Muscle of arm (tissue), 14 donors: ENCODE results near the gene MBD3L5. TPM values are rescaled to one million over a fixed set of nuclear protein-coding genes. Genes with fewer than 3 reads are reported as not detected.
"Not testable (repeated sequence)": the region's sequence is repeated elsewhere in the genome, so short reads cannot be mapped to it uniquely, and the experiment has no call there.

Source experiments
- DNase-seq: peaks from one replicate; pipeline ENCODE4 v3.0.0-alpha.2; 2013
- long read RNA-seq, 11 donors: transcript quantifications; one replicate each; lab custom pipeline, GENCODE V29; 2026
- polyA plus RNA-seq, 12 donors: library from polyadenylated mRNA; unstranded; fragments of 120-200 nt; gene quantifications; one replicate each; pipeline ENCODE4 v1.2.1, GENCODE V29; 2013; ENCODE audit not compliant: insufficient read length in 12 of 12

MBD3L5 gene
- polyA plus RNA-seq = not detected
- long read RNA-seq, donor 1 = 0 reads
- long read RNA-seq, donor 2 = 0 reads
- long read RNA-seq, donor 3 = 0 reads
- long read RNA-seq, donor 4 = 0 reads
- long read RNA-seq, donor 5 = 0 reads
- long read RNA-seq, donor 6 = 0 reads
- long read RNA-seq, donor 7 = 0 reads
- long read RNA-seq, donor 8 = 0 reads
- long read RNA-seq, donor 9 = 0 reads
- long read RNA-seq, donor 10 = 0 reads
- long read RNA-seq, donor 11 = 0 reads

GRCh38 chr19:7030278-7030677 lies at the start of gene MBD3L5:
MBD3L5 (plus strand) TSS chr19:7030578; CDS start chr19:7030612, 34 bp downstream.
- DNase-seq = not testable (repeated sequence)

GRCh38 chr19:6983448-6983847 lies 46.9 kb upstream of the MBD3L5 start:
- DNase-seq = no peak

- DNase-seq = no peak
Measured at GRCh38 chr19:6987850-6988249, 42.5 kb upstream of the MBD3L5 start.

DNA sequence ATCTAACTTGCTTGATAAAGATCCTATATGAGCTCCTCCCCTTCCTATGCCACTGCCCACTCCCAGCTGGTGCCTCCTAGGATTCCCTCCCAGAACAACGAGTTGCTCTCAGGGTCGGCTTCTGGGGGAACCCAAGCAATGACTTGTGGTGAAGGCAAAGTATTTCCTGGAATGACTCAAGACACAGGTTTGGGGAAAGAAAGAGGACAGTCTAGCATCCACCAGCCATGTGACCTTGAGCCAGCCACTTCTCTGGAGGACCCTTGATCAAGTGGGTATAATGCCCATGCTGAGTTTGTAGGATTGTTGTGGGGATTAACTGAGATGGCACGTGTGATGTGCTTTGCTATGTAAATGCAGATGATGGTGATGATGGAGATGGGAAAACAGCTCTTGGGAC lies 42.1 kb upstream of the MBD3L5 start:
- DNase-seq = no peak

GRCh38 chr19:6995054-6995453 lies 35.3 kb upstream of the MBD3L5 start:
- no peak for DNase-seq

DNA sequence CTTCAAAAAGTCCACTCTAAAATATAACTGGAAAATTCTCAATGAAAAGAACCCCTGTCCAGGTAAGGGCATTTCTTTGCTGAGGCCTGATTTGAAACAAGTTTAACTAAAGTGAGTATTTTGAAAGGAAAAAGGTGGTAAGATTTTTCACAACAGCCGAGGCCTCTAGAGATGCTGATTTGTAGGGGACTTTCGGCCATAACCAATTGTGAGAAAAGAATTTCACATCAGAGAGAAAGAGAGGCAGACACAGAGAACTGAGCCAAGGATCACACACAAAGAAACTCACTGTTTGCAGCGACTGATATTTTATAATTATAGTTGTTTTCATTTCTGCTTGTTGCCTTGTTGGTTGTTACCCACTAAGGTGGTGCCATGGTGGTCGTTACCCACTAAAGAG lies 33.6 kb upstream of the MBD3L5 start:
- no peak for DNase-seq

- no peak for DNase-seq
Measured at GRCh38 chr19:6997679-6998445, 32.5 kb upstream of the MBD3L5 start.

- no peak for DNase-seq
Measured at GRCh38 chr19:6999933-7000332, 30.4 kb upstream of the MBD3L5 start.

DNA sequence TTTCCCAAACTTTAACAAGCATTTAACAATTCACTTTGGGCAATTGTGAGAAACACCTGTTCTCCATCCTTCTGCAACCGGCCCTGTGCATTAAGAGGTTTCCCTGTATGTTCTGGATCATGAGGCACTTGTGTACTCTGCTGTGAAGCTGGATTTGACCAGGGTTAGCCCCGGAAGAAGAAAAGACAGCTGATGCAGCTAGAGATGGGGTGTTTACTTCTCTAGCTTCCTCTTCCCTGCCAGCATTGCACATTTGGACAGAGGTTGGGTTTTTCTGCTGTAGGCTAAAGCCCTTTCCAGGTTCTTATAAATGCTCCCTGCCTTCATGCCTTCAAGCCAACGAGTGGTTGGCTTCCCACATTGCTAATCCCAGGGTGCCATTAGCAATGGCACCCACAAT lies 30.0 kb upstream of the MBD3L5 start:
- DNase-seq = no peak

GRCh38 chr19:7000816-7001215 lies 29.6 kb upstream of the MBD3L5 start:
- DNase-seq = no peak

DNA sequence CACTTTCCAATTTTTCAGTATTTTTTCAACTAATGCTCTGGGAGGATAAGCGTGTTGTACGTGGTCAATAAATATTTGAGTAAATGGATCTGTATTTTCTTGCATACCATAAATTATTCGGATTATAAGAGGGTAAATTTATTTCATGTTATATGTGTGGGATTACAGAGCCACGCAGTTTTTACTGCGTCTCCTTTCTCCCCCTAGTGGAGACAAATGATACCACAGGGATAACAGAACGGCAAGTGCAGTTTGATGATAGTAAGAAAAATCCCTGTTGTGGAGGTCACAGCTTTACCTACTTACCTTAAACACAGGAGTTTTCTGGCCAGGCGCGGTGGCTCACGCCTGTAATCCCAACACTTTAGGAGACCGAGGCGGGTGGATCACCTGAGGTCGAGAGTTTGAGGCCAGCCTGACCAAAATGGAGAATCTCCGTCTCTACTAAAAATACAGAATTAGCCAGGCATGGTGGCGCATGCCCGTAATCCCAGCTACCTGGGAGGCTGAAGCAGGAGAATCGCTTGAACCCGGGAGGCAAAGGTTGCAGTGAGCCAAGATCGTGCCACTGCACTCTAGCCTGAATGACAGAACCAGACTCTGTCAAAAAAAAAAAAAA lies 26.0 kb upstream of the MBD3L5 start:
- peak; percentile 34 for DNase-seq

DNA sequence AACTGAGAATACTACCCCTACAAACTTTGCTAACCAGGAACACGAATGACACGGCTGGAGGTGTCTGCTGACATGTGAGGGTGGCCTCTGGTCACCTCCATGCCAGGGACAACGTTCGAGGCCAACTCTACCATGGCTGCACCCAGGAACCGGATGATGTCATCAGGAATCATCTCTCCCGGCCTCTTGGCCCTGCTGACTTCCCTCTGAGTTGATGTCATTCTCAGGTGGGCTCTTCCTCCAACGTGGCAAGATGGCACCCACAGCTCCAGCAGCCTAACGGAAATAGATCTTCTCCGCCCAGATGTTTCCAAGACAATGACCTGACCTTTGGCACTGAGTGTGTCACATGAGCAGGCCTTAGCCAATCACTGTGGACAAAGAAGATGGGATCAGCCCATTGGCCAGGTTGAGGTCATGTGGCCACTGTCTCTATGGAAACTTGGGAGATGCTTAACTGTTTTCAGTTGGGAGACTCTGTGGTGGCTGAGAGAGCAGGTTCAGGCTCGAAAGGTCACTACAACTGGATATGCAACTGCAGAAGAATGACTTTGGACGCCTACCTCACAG lies 24.2 kb upstream of the MBD3L5 start:
- DNase-seq = no peak

- no peak for DNase-seq
Measured at GRCh38 chr19:7007859-7008258, 22.5 kb upstream of the MBD3L5 start.

DNA sequence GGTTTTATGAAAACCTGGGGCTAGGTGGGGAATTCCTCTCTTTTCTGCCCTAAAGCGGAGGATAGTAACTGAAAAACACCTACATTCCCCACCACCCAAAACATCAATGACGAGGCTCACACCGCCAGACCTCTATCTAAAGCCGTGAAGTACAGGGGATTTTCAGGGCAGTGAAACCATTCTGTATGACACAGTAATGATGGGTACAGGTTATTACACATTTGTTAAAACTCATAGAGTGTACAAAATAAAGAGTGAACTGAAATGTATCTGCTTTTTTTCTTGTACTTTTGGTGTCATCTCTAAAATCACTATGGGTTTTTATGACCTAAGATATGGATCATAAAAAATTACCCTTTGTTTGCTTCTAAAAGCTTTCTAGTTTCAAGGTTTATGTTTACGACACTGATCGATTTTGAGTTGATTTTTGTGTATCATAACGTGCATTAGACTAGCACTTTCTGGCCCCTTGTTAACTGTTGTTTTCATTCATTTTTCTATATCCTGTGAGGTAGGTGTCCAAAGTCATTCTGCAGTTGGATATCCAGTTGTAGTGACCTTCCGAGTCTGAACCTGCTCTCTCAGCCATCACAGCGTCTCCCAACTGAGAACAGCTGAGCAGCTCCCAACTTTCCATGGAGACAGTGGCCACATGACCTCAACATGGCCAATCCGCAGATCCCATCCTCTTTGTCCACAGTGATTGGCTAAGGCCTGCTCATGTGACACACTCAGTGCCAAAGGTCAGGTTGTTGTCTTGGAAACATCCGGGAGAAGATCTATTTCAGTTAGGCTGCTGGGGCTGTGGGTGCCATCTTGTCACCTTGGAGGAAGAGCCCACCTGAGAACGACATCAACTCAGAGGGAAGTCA lies 19.4 kb upstream of the MBD3L5 start:
- DNase-seq = no peak

GRCh38 chr19:7013678-7014077 lies 16.7 kb upstream of the MBD3L5 start:
- DNase-seq = no peak

GRCh38 chr19:7018828-7019227 lies 11.6 kb upstream of the MBD3L5 start:
- no peak for DNase-seq

DNA sequence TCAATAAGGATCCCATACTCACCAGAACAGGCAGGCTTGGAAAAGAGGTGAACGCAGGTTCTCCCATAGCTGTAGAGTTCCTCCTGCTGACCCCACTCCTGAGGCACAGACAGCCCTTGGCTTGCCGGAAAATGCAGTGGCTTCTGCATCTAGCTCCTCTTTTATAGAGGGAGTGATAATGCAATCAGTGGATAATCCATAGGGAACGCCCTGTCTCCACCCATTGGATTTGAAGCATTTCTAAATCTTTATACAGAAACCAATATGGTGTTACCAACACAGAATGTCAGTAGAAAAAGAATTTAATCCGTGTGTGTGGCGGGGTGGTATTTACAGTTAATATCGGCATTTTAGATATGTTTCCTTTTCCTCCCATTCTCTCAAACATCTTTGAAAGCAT lies 9.0 kb upstream of the MBD3L5 start, which contains the start of gene MBD3L2B:
TSS of gene MBD3L2B (minus strand) at position 101 of the 400 bp plus-strand sequence. CDS start at position 67, 34 bp downstream.
- DNase-seq = not testable (repeated sequence)

DNA sequence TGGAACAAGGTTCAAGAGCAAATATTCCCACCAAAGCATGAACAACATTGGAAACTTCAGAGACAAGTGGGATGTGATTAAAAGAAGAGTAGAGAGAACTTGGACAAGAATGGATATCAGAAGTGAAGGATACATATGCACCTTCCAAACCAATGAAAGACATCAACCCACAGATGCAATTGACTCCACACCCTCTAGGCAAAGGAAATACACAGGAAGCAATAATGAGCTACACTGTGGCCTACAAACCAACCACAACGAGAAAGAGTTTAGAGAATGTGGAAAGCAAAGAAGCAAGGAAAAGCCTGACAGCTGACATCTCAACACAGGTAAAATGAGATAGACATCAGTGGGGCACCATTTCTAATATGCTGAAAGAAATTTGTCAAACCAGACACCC lies 1.6 kb upstream of the MBD3L5 start:
- DNase-seq = not testable (repeated sequence)

DNA sequence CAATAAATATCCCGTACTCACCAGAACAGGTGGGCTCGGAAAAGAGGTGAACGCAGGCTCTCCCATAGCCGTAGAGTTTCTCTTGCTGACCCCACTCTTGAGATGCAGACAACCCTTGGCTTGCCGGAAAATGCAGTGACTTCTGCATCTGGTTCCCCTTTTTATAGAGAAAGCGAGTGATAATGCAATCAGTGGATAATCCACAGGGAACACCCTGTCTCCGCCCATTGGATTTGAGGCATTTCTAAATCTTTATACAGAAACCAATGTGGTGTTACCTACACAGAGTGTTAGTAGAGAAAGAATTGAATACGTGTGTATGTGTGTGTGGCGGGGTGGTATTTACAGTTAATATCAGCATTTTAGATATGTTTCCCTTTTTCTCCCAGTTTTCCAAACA lies 9.7 kb downstream of the MBD3L5 start, which contains the start of gene MBD3L4:
TSS of gene MBD3L4 (minus strand) at position 101 of the 400 bp plus-strand sequence. CDS start at position 66, 35 bp downstream.
- not testable (repeated sequence) for DNase-seq

DNA sequence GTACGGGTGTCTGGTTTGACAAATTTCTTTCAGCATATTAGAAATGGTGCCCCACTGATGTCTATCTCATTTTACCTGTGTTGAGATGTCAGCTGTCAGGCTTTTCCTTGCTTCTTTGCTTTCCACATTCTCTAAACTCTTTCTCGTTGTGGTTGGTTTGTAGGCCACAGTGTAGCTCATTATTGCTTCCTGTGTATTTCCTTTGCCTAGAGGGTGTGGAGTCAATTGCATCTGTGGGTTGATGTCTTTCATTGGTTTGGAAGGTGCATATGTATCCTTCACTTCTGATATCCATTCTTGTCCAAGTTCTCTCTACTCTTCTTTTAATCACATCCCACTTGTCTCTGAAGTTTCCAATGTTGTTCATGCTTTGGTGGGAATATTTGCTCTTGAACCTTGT lies 11.2 kb downstream of the MBD3L5 start:
- DNase-seq = not testable (repeated sequence)

DNA sequence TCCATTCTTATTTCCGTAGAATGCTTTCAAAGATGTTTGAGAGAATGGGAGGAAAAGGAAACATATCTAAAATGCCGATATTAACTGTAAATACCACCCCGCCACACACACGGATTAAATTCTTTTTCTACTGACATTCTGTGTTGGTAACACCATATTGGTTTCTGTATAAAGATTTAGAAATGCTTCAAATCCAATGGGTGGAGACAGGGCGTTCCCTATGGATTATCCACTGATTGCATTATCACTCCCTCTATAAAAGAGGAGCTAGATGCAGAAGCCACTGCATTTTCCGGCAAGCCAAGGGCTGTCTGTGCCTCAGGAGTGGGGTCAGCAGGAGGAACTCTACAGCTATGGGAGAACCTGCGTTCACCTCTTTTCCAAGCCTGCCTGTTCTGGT lies 18.6 kb downstream of the MBD3L5 start, which contains the start of gene MBD3L2:
TSS of gene MBD3L2 (plus strand) at position 301 of the 400 bp plus-strand sequence. CDS start at position 354, 53 bp downstream.
- DNase-seq = not testable (repeated sequence)
